ENCODE results near the gene FBRS.

- no peak for TF ChIP-seq CTCF (conservative IDR thresholded peaks at IDR 0.05; ENCODE audit: low read length)
- TF ChIP-seq EZH2phosphoT487 (IDR thresholded peaks at IDR 0.05; ENCODE audit: borderline replicate concordance, low read depth, low read length), result no peak
Measured at GRCh38 chr16:30667361-30667905, 9.2 kb downstream of the FBRS start.
